HepG2 (cell line): ENCODE measurements around the gene EGR2. TPM values are rescaled to one million over a fixed set of nuclear protein-coding genes. Genes with fewer than 3 reads are reported as not detected.

Source experiments
- ATAC-seq: fragments of 200-7000 bp; cut with Tn5 transposase; 3 replicates; pipeline ENCODE4 v1.9.1; 2020; ENCODE audit warnings: mild to moderate bottlenecking, moderate library complexity
- BruUV-seq: library from RNA; stranded (reverse); fragments of 400-500 nt; replicated peaks from 2 replicates; lab custom pipeline; 2021; lab: Mats Ljungman, UMichigan
- CTCF ChIA-PET: fragments of 300-600 bp; formaldehyde crosslinking; extraction: SDS; loops from one replicate; lab custom pipeline; 2021; ENCODE audit warnings: low total read pairs, inconsistent platforms, low intra/inter-chr PET ratio; lab: Yijun Ruan, JAX
- POLR2A ChIA-PET: fragments of 350-600 bp; sonication (Branson Sonifier 250); formaldehyde crosslinking; loops from one replicate; lab custom pipeline; 2020; ENCODE audit warnings: antibody characterized with exemption, inconsistent platforms; lab: Yijun Ruan, JAX
- DNase-seq: peaks from one replicate; pipeline ENCODE4 v3.0.0-alpha.2; 2015; ENCODE audit warnings: low spot score
- FAIRE-seq: peaks from 3 replicates; lab custom pipeline; 2011; peaks lifted over from hg19 to GRCh38; lab: Jason Lieb, UNC
- H2AFZ ChIP-seq: one replicate; pipeline ENCODE4 v1.6.1; 2011; ENCODE audit warnings: low read length, inconsistent platforms
- H3K27ac ChIP-seq: fragments of 300-600 bp; 3 replicates; pipeline ENCODE4 v1.8.0; 2011; ENCODE audit warnings: mixed run types, mild to moderate bottlenecking, mixed read lengths, low read length, inconsistent platforms; ENCODE audit not compliant: insufficient read depth; ENCODE audit errors: extremely low read length
- H3K27me3 ChIP-seq, 2 experiments: fragments of 200-600 bp in 1 of 2; 2 replicates in 1 of 2; 3 replicates in 1 of 2; pipeline versions ENCODE4 v1.6.0 to v1.8.0; 2011; ENCODE audit warnings: low read length in 2 of 2, mild to moderate bottlenecking in 2 of 2, moderate library complexity in 2 of 2, inconsistent platforms in 1 of 2; ENCODE audit not compliant: insufficient read depth in 2 of 2, control insufficient read depth in 1 of 2
- H3K36me3 ChIP-seq, 2 experiments: fragments of 200-600 bp in 1 of 2; replicated peaks in 1 of 2; 2 replicates in 1 of 2; 3 replicates in 1 of 2; pipeline versions ENCODE4 v1.5.1 to v1.8.0; 2011; ENCODE audit warnings: low read length in 2 of 2, inconsistent platforms in 1 of 2; ENCODE audit not compliant: insufficient read depth in 2 of 2, control insufficient read depth in 1 of 2
- H3K4me1 ChIP-seq: 2 replicates; pipeline ENCODE4 v1.5.1; 2012; ENCODE audit warnings: low read length, inconsistent platforms; ENCODE audit not compliant: insufficient read depth
- H3K4me2 ChIP-seq: 2 replicates; pipeline ENCODE4 v1.6.0; 2011; ENCODE audit warnings: low read depth, low read length, inconsistent platforms
- H3K4me3 ChIP-seq, 3 experiments: fragments of 200-600 bp in 1 of 3; sonication (generic), shearing (Covaris generic) in 1 of 3; replicated peaks in 1 of 3; 2 replicates each; pipeline ENCODE4 v1.5.1; 2011 to 2016; ENCODE audit warnings: low read length in 3 of 3, inconsistent platforms in 2 of 3, low read depth in 2 of 3, mild to moderate bottlenecking in 2 of 3, control low read depth in 1 of 3, mixed read lengths in 1 of 3; ENCODE audit not compliant: insufficient read depth in 1 of 3
- H3K79me2 ChIP-seq: one replicate; pipeline ENCODE4 v1.6.1; 2011; ENCODE audit warnings: low read length, inconsistent platforms; ENCODE audit not compliant: insufficient read depth
- H3K9ac ChIP-seq: 2 replicates; pipeline ENCODE4 v1.6.0; 2011; ENCODE audit warnings: mild to moderate bottlenecking, low read depth, low read length, inconsistent platforms; ENCODE audit not compliant: insufficient read depth
- H3K9me3 ChIP-seq: 2 replicates; pipeline ENCODE4 v1.5.1; 2012; ENCODE audit warnings: mild to moderate bottlenecking, low read length
- H4K20me1 ChIP-seq: 2 replicates; pipeline ENCODE4 v1.6.0; 2011; ENCODE audit warnings: inconsistent platforms, mild to moderate bottlenecking, low read length, moderate library complexity; ENCODE audit not compliant: insufficient read depth
- CEBPZ ChIP-seq: IDR thresholded peaks from 2 replicates; pipeline ENCODE4 v1.6.1; 2012; ENCODE audit warnings: low read length, improper control_type of control experiment
- CTCF ChIP-seq: sonication (generic); formaldehyde crosslinking; IDR thresholded peaks from 2 replicates; pipeline ENCODE4 v1.5.0; 2020; ENCODE audit warnings: mild to moderate bottlenecking, missing genetic modification reagents, moderate library complexity
- FOXA3 ChIP-seq: IDR thresholded peaks from 2 replicates; pipeline ENCODE4 v1.6.1; 2016; ENCODE audit warnings: missing genetic modification reagents, missing compliant biosample characterization
- MIER2 ChIP-seq: IDR thresholded peaks from 2 replicates; pipeline ENCODE4 v1.6.1; 2016; ENCODE audit warnings: missing biosample characterization, missing genetic modification reagents
- STAG1 ChIP-seq: sonication (generic); formaldehyde crosslinking; IDR thresholded peaks from 2 replicates; pipeline ENCODE4 v1.4.0; 2020; ENCODE audit warnings: missing genetic modification reagents
- ZC3H4 ChIP-seq: sonication (generic); formaldehyde crosslinking; IDR thresholded peaks from 2 replicates; pipeline ENCODE4 v1.4.0; 2020; ENCODE audit warnings: missing genetic modification reagents, borderline replicate concordance
- ZSCAN20 ChIP-seq: sonication (generic); formaldehyde crosslinking; IDR thresholded peaks from 2 replicates; pipeline ENCODE4 v1.4.0; 2020; ENCODE audit warnings: missing genetic modification reagents, mild to moderate bottlenecking, borderline replicate concordance
- WGBS: methylation state at CpG from one replicate; pipeline ENCODE4 v1.1.6; 2017; ENCODE audit warnings: low lambda C conversion rate; 5-methylcytosine and 5-hydroxymethylcytosine counted together
- in situ Hi-C: cut with HindIII; loops from 2 replicates; pipeline ENCODE4 v1.10.0; 2017; ENCODE audit warnings: low pct_unique_long_range_greater_than_20kb; ENCODE audit not compliant: extremely low pct_ligation_motif_present
- intact Hi-C: fragments of 100-400 bp; cut with micrococcal nuclease; formaldehyde crosslinking; loops from one replicate; pipeline ENCODE4 v1.10.0; 2022; ENCODE audit not compliant: unreplicated experiment
- polyA plus RNA-seq, 8 experiments: library from polyadenylated mRNA; depleted of rRNA in 3 of 8; stranded (reverse) in 7 of 8; unstranded in 1 of 8; fragments of >200 nt; fragmentation: Illumina TruSeq in 4 of 8; extraction: Trizol in 4 of 8; gene quantifications; 2 replicates each; pipeline versions ENCODE4 v1.2.1 to v1.2.3, GENCODE V29; 2011 to 2016; ENCODE audit warnings: low read depth in 4 of 8, missing spikeins in 1 of 8, mixed read lengths in 1 of 8; ENCODE audit not compliant: insufficient read depth in 1 of 8
- total RNA-seq, 5 experiments: library from RNA; depleted of rRNA; stranded (reverse); fragments of >200 nt; fragmentation: Illumina TruSeq; extraction: Trizol; gene quantifications; 2 replicates each; pipeline ENCODE4 v1.2.3, GENCODE V29; 2016; ENCODE audit warnings: low read depth in 1 of 5

Gene EGR2
- total and polyA plus RNA-seq, 2 of the 13 experiments (the other 11 are each of a cell fraction or from before 2014, with no cell fraction given): 0.11 to 0.15 TPM

- FAIRE-seq: no peak
- ChIA-PET CTCF (no interaction called here), POLR2A (no interaction called here)
- BruUV-seq: no TSS peak
- H3K4me3 ChIP-seq: no peak overlapping the region
- H3K27me3 ChIP-seq: no peaks in the 10 kb centered on the region; a peak in 1 of 5 replicates
- intact Hi-C loops: no loop called here
- DNase-seq: no peak
- no peaks in the 10 kb centered on the region for H3K79me2 ChIP-seq
- 5% methylated on average over 2 of the region's 2 CpGs for WGBS
- no peaks in the 10 kb centered on the region for H4K20me1 ChIP-seq
- no peaks in the 10 kb centered on the region for H3K36me3 ChIP-seq
- no peaks in the 10 kb centered on the region for H3K9me3 ChIP-seq
- no peak overlapping the region for H3K9ac ChIP-seq
- H2AFZ ChIP-seq: no peak overlapping the region
- in situ Hi-C loops: no loop called here
- ATAC-seq: no peak
- no peak overlapping the region for H3K27ac ChIP-seq
- no peak overlapping the region for H3K4me2 ChIP-seq
- no peaks in the 10 kb centered on the region for H3K4me1 ChIP-seq
- TF ChIP-seq CTCF (CRISPR knock-in tag) (0 out of 2 replicates have a peak, but pooled peaks have one; percentile 11), ZC3H4 (CRISPR knock-in tag) (no peak), MIER2 (CRISPR knock-in tag) (no peak), ZSCAN20 (CRISPR knock-in tag) (no peak), FOXA3 (CRISPR knock-in tag) (no peak), STAG1 (CRISPR knock-in tag) (0 out of 2 replicates have a peak, but pooled peaks have one; percentile 7), CEBPZ (no peak)
These were observed 35.3 kb upstream of the EGR2 start for GRCh38 chr10:62851442-62851841.
